HCT116 (cell line): Measurements from ENCODE around the gene NDUFC2. TPM values are rescaled to one million over a fixed set of nuclear protein-coding genes. Genes with fewer than 3 reads are reported as not detected.

ENCODE experiments used
- ATAC-seq: fragments of 200-7000 bp; cut with Tn5 transposase; 2 replicates; pipeline ENCODE4 v1.9.1; 2020; ENCODE audit warnings: mild to moderate bottlenecking, moderate library complexity
- BruUV-seq: library from RNA; stranded (reverse); fragments of 400-500 nt; replicated peaks from 2 replicates; lab custom pipeline; 2021; lab: Mats Ljungman, UMichigan
- CTCF ChIA-PET: fragments of 300-600 bp; sonication (Branson Sonifier 250); formaldehyde crosslinking; loops from one replicate; lab custom pipeline; 2021; ENCODE audit warnings: antibody characterized with exemption; lab: Charles Lee
- POLR2A ChIA-PET: fragments of 300-600, 350-600 bp; sonication (Branson Sonifier 250); formaldehyde crosslinking; loops from one replicate; lab custom pipeline; 2021; ENCODE audit warnings: antibody characterized with exemption; lab: Charles Lee
- RAD21 ChIA-PET, 2 experiments: fragments of 300-600 bp; sonication (Branson Sonifier 250); formaldehyde crosslinking; loops; one replicate each; lab custom pipeline; 2023; ENCODE audit warnings: low total read pairs in 2 of 2; ENCODE audit not compliant: uncharacterized antibody in 2 of 2, unreplicated experiment in 2 of 2, low non-redundant PET in 1 of 2; lab: Charles Lee
- DNase-seq: peaks from one replicate; pipeline ENCODE4 v3.0.0-alpha.2; 2010; ENCODE audit warnings: low read depth, low spot score
- H2AFZ ChIP-seq: fragments of 200-600 bp; shearing (Covaris generic), sonication (generic); 2 replicates; pipeline ENCODE4 v1.6.1; 2017; ENCODE audit warnings: low read depth, mixed run types, mixed read lengths, antibody characterized with exemption, low read length; ENCODE audit not compliant: poor library complexity, severe bottlenecking
- H3K27ac ChIP-seq: 2 replicates; pipeline ENCODE4 v1.5.1; 2012; ENCODE audit warnings: low read depth, low read length
- H3K27me3 ChIP-seq: fragments of 200-600 bp; sonication (generic); 2 replicates; pipeline ENCODE4 v1.6.1; 2016; ENCODE audit warnings: mixed run types, low read length, mixed read lengths; ENCODE audit not compliant: insufficient read depth
- H3K36me3 ChIP-seq, 2 experiments: fragments of 200-500 bp in 1 of 2; fragments of 200-600 bp in 1 of 2; sonication (Bioruptor generic) in 1 of 2; sonication (generic) in 1 of 2; 2 replicates each; pipeline versions ENCODE4 v1.5.1 to v1.6.1; 2014 to 2016; ENCODE audit warnings: low read length in 2 of 2, inconsistent platforms in 1 of 2, mixed read lengths in 1 of 2, mixed run types in 1 of 2; ENCODE audit not compliant: insufficient read depth in 2 of 2, control insufficient read depth in 1 of 2
- H3K4me1 ChIP-seq, 2 experiments: fragments of 200-600 bp in 1 of 2; sonication (generic) in 1 of 2; 2 replicates each; pipeline versions ENCODE4 v1.5.1 to v1.6.1; 2012 to 2017; ENCODE audit warnings: low read length in 2 of 2, inconsistent platforms in 1 of 2, mild to moderate bottlenecking in 1 of 2, mixed read lengths in 1 of 2, mixed run types in 1 of 2, moderate library complexity in 1 of 2; ENCODE audit not compliant: insufficient read depth in 2 of 2, control insufficient read depth in 1 of 2
- H3K4me2 ChIP-seq: fragments of 200-600 bp; sonication (generic); 2 replicates; pipeline ENCODE4 v1.6.1; 2017; ENCODE audit warnings: mixed run types, low read length, mixed read lengths
- H3K4me3 ChIP-seq, 2 experiments: fragments of 200-600 bp in 1 of 2; sonication (generic) in 1 of 2; replicated peaks in 1 of 2; 2 replicates each; pipeline ENCODE4 v1.5.1; 2011 to 2016; ENCODE audit warnings: low read length in 2 of 2, control low read depth in 1 of 2, low read depth in 1 of 2, mild to moderate bottlenecking in 1 of 2, mixed read lengths in 1 of 2, mixed run types in 1 of 2
- H3K79me2 ChIP-seq: fragments of 200-600 bp; sonication (generic); 2 replicates; pipeline ENCODE4 v1.6.1; 2017; ENCODE audit warnings: mild to moderate bottlenecking, mixed run types, low read length, moderate library complexity, mixed read lengths; ENCODE audit not compliant: insufficient read depth
- H3K9ac ChIP-seq: fragments of 200-600 bp; sonication (generic); 2 replicates; pipeline ENCODE4 v1.6.1; 2016; ENCODE audit warnings: low read length, mixed read lengths
- H3K9me2 ChIP-seq: fragments of 200-600 bp; sonication (generic), shearing (Covaris generic); 2 replicates; pipeline ENCODE4 v1.6.1; 2017; ENCODE audit warnings: mixed run types, mild to moderate bottlenecking, moderate library complexity; ENCODE audit not compliant: insufficient read depth
- H3K9me3 ChIP-seq, 2 experiments: fragments of 200-500 bp in 1 of 2; fragments of 200-600 bp in 1 of 2; sonication (Bioruptor generic) in 1 of 2; sonication (generic) in 1 of 2; 2 replicates each; pipeline ENCODE4 v1.6.1; 2014 to 2017; ENCODE audit warnings: low read length in 2 of 2, mixed read lengths in 2 of 2, inconsistent platforms in 1 of 2, low read depth in 1 of 2, mild to moderate bottlenecking in 1 of 2, mixed run types in 1 of 2, moderate library complexity in 1 of 2; ENCODE audit not compliant: control insufficient read depth in 1 of 2, insufficient read depth in 1 of 2
- H4K20me1 ChIP-seq: fragments of 200-600 bp; sonication (generic), shearing (Covaris generic); 2 replicates; pipeline ENCODE4 v1.6.1; 2017; ENCODE audit warnings: mixed run types, mild to moderate bottlenecking, moderate library complexity; ENCODE audit not compliant: insufficient read depth
- CBX3 ChIP-seq: IDR thresholded peaks from 2 replicates; pipeline ENCODE4 v1.6.1; 2012; ENCODE audit warnings: low read depth
- CEBPB ChIP-seq: IDR thresholded peaks from 2 replicates; pipeline ENCODE4 v1.6.1; 2012; ENCODE audit warnings: low read depth
- EGR1 ChIP-seq: IDR thresholded peaks from 2 replicates; pipeline ENCODE4 v1.6.1; 2012; ENCODE audit warnings: low read depth
- ELF1 ChIP-seq: IDR thresholded peaks from 2 replicates; pipeline ENCODE4 v1.6.1; 2012; ENCODE audit warnings: low read depth, borderline replicate concordance
- EZH2 ChIP-seq: fragments of 200-600 bp; sonication (generic); IDR thresholded peaks from 2 replicates; pipeline ENCODE4 v1.6.1; 2017; ENCODE audit warnings: antibody characterized with exemption, mixed run types
- EZH2phosphoT487 ChIP-seq: fragments of 200-600 bp; IDR thresholded peaks from 2 replicates; pipeline ENCODE4 v1.6.1; 2018; ENCODE audit warnings: antibody characterized with exemption, borderline replicate concordance
- FOSL1 ChIP-seq: IDR thresholded peaks from 2 replicates; pipeline ENCODE4 v1.6.1; 2012; ENCODE audit warnings: low read depth
- JUND ChIP-seq: IDR thresholded peaks from 2 replicates; pipeline ENCODE4 v1.6.1; 2012
- POLR2A ChIP-seq: IDR thresholded peaks from 2 replicates; pipeline ENCODE4 v1.7.0; 2011; ENCODE audit warnings: borderline replicate concordance; ENCODE audit not compliant: insufficient read depth, insufficient read length; ENCODE audit errors: extremely low read depth
- POLR2AphosphoS5 ChIP-seq: IDR thresholded peaks from 2 replicates; pipeline ENCODE4 v1.6.1; 2011; ENCODE audit warnings: mild to moderate bottlenecking, low read depth, low read length, moderate library complexity
- RAD21 ChIP-seq: IDR thresholded peaks from 2 replicates; pipeline ENCODE4 v1.6.1; 2012; ENCODE audit warnings: low read depth, mild to moderate bottlenecking
- SIN3A ChIP-seq: IDR thresholded peaks from 2 replicates; pipeline ENCODE4 v1.6.1; 2012; ENCODE audit warnings: low read depth
- SP1 ChIP-seq: IDR thresholded peaks from 2 replicates; pipeline ENCODE4 v1.6.1; 2012; ENCODE audit warnings: low read depth
- SRF ChIP-seq: IDR thresholded peaks from 2 replicates; pipeline ENCODE4 v1.6.1; 2012; ENCODE audit warnings: low read depth
- TCF7L2 ChIP-seq: IDR thresholded peaks from 2 replicates; pipeline ENCODE4 v1.7.0; 2011; ENCODE audit warnings: borderline replicate concordance, inconsistent platforms; ENCODE audit not compliant: insufficient read depth, insufficient read length; ENCODE audit errors: extremely low read depth
- YY1 ChIP-seq: IDR thresholded peaks from 2 replicates; pipeline ENCODE4 v1.6.1; 2011; ENCODE audit warnings: low read length, low read depth, moderate library complexity, mild to moderate bottlenecking; ENCODE audit not compliant: insufficient replicate concordance; ENCODE audit errors: extremely low read depth
- ZFX ChIP-seq: fragments of 450-650 bp; IDR thresholded peaks from 2 replicates; pipeline ENCODE4 v1.6.1; 2017
- intact Hi-C: fragments of 100-400 bp; cut with micrococcal nuclease; formaldehyde crosslinking; loops from 2 replicates; pipeline ENCODE4 v1.10.0; 2022
- total RNA-seq: library from RNA; stranded (reverse); gene quantifications from one replicate; pipeline ENCODE4 v1.2.1, GENCODE V29; 2021; ENCODE audit not compliant: unreplicated experiment
- TF ChIP-seq, protein P1 (sequence below): IDR thresholded peaks from 2 replicates; pipeline ENCODE4 v1.6.1; 2012
- TF ChIP-seq, protein P2 (sequence below): IDR thresholded peaks from 2 replicates; pipeline ENCODE4 v1.6.1; 2012
- TF ChIP-seq, protein P3 (sequence below), 3 experiments: fragments of 200-600 bp in 1 of 3; sonication (generic) in 1 of 3; IDR thresholded peaks in 2 of 3; conservative IDR thresholded peaks in 1 of 3; 2 replicates each; pipeline ENCODE4 v1.5.1; 2012 to 2017; ENCODE audit warnings: low read depth in 2 of 3, low read length in 2 of 3, antibody characterized with exemption in 1 of 3, borderline replicate concordance in 1 of 3, control low read depth in 1 of 3, mild to moderate bottlenecking in 1 of 3, mixed read lengths in 1 of 3, mixed run types in 1 of 3, moderate library complexity in 1 of 3; ENCODE audit not compliant: insufficient read depth in 1 of 3

Gene NDUFC2
- total RNA-seq, 1 experiment from 2014 or later, result 225 TPM

DNA sequence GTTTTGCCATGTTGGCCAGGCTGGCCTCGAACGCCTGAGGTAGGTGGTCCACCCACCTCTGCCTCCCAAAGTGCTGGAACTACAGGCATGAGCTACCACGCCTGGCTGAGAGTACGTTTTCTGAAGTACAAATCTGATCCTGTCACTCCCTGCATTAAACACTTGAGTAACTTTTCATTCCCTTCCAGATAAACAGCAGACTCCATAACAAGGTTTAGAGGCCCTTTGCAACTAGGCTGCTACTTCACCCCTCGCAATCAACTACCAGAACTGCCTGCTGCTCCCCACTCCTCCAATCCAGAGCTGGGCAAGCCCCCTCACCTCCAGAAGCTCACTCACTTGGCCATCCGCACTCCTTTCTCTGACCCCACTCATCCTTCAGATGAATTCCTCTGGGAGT is 58.1 kb downstream of the NDUFC2 start:
- no peak overlapping the region for H2AFZ ChIP-seq

DNA sequence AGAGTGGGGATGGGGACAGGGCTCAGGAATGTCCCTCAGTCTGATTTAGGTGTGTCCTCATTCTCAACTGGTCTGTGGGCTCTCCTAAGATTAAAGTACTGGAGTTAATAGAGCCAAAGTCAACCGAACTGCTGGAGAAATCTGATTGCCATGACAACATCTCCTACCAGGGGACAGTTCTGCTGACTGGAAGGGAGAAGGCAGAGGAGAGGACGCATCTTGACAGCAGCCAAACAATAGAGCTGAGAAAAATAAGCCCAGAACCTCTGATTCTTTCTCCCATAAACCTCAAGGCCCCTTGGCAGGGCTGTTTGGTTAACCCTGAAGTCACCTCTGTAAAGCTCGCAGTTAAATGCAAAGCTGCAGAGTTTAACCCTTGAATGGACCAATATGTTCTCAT is 59.4 kb downstream of the NDUFC2 start:
- intact Hi-C loops, result no loop called here
- CTCF ChIA-PET, result interaction anchor here (1.0 to 2.5 kb wide), 2 partner anchors 21 to 25 kb away, joined by 3 to 12 read pairs; partner anchors contain the start of gene INTS4
- Histone ChIP-seq H3K9ac (no peak overlapping the region), H2AFZ (no peak overlapping the region), H3K4me1 (peaks cover 19 to 45% of the 10 kb centered on the region in 2 experiments; a peak in 3 of 4 replicates), H3K27me3 (no peaks in the 10 kb centered on the region), H3K79me2 (peaks cover 18% of the 10 kb centered on the region), H3K9me3 (no peaks in the 10 kb centered on the region), H4K20me1 (no peaks in the 10 kb centered on the region), H3K4me3 (no peak overlapping the region), H3K4me2 (peak overlapping the region; percentile 37), H3K27ac (no peak overlapping the region), H3K9me2 (no peaks in the 10 kb centered on the region), H3K36me3 (peaks cover 4 to 8% of the 10 kb centered on the region in 2 experiments; a peak in 3 of 4 replicates)
- POLR2A ChIA-PET, result interaction anchor here (0.8 to 2.0 kb wide), 4 partner anchors 8 to 57 kb away, joined by 3 to 14 read pairs (median 4); partner anchors contain the start of gene INTS4
- RAD21 ChIA-PET, result no interaction called here
- BruUV-seq, result no TSS peak
- DNase-seq (no peak), ATAC-seq (no peak)
- TF ChIP-seq ELF1 (no peak), SRF (no peak), SIN3A (no peak), JUND (no peak), ZFX (no peak), YY1 (no peak), CBX3 (no peak), EGR1 (no peak), POLR2AphosphoS5 (no peak), EZH2phosphoT487 (no peak), TCF7L2 (no peak), CEBPB (no peak), EZH2 (no peak), FOSL1 (no peak), SP1 (no peak), RAD21 (no peak)
- TF ChIP-seq, protein P1, sequence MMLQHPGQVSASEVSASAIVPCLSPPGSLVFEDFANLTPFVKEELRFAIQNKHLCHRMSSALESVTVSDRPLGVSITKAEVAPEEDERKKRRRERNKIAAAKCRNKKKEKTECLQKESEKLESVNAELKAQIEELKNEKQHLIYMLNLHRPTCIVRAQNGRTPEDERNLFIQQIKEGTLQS, result no peak
- TF ChIP-seq, protein P2, sequence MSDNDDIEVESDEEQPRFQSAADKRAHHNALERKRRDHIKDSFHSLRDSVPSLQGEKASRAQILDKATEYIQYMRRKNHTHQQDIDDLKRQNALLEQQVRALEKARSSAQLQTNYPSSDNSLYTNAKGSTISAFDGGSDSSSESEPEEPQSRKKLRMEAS, result no peak
- TF ChIP-seq, protein P3, sequence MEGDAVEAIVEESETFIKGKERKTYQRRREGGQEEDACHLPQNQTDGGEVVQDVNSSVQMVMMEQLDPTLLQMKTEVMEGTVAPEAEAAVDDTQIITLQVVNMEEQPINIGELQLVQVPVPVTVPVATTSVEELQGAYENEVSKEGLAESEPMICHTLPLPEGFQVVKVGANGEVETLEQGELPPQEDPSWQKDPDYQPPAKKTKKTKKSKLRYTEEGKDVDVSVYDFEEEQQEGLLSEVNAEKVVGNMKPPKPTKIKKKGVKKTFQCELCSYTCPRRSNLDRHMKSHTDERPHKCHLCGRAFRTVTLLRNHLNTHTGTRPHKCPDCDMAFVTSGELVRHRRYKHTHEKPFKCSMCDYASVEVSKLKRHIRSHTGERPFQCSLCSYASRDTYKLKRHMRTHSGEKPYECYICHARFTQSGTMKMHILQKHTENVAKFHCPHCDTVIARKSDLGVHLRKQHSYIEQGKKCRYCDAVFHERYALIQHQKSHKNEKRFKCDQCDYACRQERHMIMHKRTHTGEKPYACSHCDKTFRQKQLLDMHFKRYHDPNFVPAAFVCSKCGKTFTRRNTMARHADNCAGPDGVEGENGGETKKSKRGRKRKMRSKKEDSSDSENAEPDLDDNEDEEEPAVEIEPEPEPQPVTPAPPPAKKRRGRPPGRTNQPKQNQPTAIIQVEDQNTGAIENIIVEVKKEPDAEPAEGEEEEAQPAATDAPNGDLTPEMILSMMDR (IDR thresholded peaks at IDR 0.05 in 2 of 3, conservative IDR thresholded peaks at IDR 0.05 in 1 of 3; ENCODE audit: borderline replicate concordance in 1 of 3, insufficient read depth in 1 of 3, low read depth in 2 of 3, low read length in 2 of 3), result no peak

More for the DNA sequence above, 58.1 kb downstream of the NDUFC2 start:
- ATAC-seq, result no peak
- H3K9me2 ChIP-seq, result no peaks in the 10 kb centered on the region
- BruUV-seq, result no TSS peak
- H4K20me1 ChIP-seq, result no peaks in the 10 kb centered on the region
- 0 out of 2 replicates have a peak overlapping the region, but pooled peaks have one; percentile 78 for H3K9ac ChIP-seq
- ChIA-PET RAD21 (no interaction called here), CTCF (interaction anchor here (2.5 kb wide), 1 partner anchor 27 kb away, joined by 12 read pairs; the partner anchor contains the start of gene INTS4), POLR2A (interaction anchor here (1.3 to 1.4 kb wide), 2 partner anchors 10 to 55 kb away, joined by 3 to 5 read pairs; no protein-coding TSS in a partner anchor)
- peaks cover 18% of the 10 kb centered on the region for H3K79me2 ChIP-seq
- intact Hi-C loops, result no loop called here
- peaks cover 19 to 45% of the 10 kb centered on the region in 2 experiments; a peak in 3 of 4 replicates for H3K4me1 ChIP-seq
- H3K27me3 ChIP-seq, result no peaks in the 10 kb centered on the region
- DNase-seq, result no peak
- peak overlapping the region; percentile 99 for H3K4me2 ChIP-seq
- peak overlapping the region in 1 of 2 experiments; percentile 76; a peak in 2 of 4 replicates for H3K4me3 ChIP-seq
- H3K27ac ChIP-seq, result no peak overlapping the region
- no peaks in the 10 kb centered on the region for H3K9me3 ChIP-seq
- TF ChIP-seq SRF (no peak), CBX3 (no peak), ZFX (no peak), SIN3A (no peak), EGR1 (no peak), POLR2A (no peak)
- H3K36me3 ChIP-seq, result peaks cover 0 to under 1% of the 10 kb centered on the region in 2 experiments; a peak in 3 of 4 replicates
